Measurements from ENCODE around the gene CARD11. TPM values are rescaled to one million over a fixed set of nuclear protein-coding genes. Genes with fewer than 3 reads are reported as not detected.

The CARD11 gene
- total and polyA plus RNA-seq, 2 of the 13 experiments (the other 11 are each of a cell fraction or from before 2014, with no cell fraction given), result 0.04 TPM; not detected in 1

DNA sequence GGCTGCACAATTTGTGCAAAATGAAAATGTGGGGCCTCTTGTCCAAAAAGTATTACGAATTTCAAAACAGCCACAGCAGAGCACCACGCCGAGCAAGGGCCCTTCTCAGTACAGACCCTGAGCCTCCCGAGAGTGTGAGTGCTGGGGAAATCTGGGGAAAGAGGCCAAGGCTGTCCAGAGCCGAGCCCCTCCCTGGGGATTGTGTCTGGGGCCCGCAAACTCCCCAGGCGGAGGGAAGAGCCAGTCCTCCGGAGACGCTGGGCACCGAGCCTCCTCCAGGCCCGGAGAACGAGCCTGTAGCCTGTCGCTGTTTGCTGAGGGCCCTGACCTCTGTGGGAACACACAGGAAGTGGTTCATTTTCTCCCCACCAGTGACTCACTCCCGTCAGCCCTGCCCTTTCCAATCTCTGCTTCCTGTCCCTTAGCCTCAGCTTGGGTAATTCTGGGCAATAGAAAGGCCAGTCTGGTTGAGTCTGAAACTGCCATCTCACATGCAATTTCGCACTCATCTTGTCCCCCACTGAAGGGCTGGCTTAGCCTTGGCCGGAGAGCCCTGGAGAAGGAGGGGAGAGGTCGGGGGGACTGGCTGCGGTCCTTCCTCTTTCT lies 180.1 kb downstream of the CARD11 start (continued):
- TF ChIP-seq MIER3 (CRISPR knock-in tag; IDR thresholded peaks at IDR 0.05; ENCODE audit: borderline replicate concordance) (peak; percentile 45; the same call in 1 of the 2 replicates), ATM (IDR thresholded peaks at IDR 0.05; ENCODE audit: borderline replicate concordance) (no peak), PAX8 (CRISPR knock-in tag; IDR thresholded peaks at IDR 0.05; ENCODE audit: borderline replicate concordance) (no peak), ZNF484 (CRISPR knock-in tag; IDR thresholded peaks at IDR 0.05; ENCODE audit: borderline replicate concordance, low read depth) (no peak), MZF1 (CRISPR knock-in tag; IDR thresholded peaks at IDR 0.05; ENCODE audit: borderline replicate concordance) (no peak), ZNF557 (CRISPR knock-in tag; IDR thresholded peaks at IDR 0.05) (no peak), EZH2 (conservative IDR thresholded peaks at IDR 0.05; ENCODE audit: low read depth, low read length) (no peak), KAT2B (IDR thresholded peaks at IDR 0.05; ENCODE audit: borderline replicate concordance, low read depth, low read length) (no peak), NKX3-1 (CRISPR knock-in tag; IDR thresholded peaks at IDR 0.05) (no peak), ZNF251 (CRISPR knock-in tag; IDR thresholded peaks at IDR 0.05) (no peak), ZNF747 (CRISPR knock-in tag; IDR thresholded peaks at IDR 0.05; ENCODE audit: borderline replicate concordance) (peak; percentile 24), MTA1 (CRISPR knock-in tag; IDR thresholded peaks at IDR 0.05; ENCODE audit: borderline replicate concordance) (no peak), MXI1 (IDR thresholded peaks at IDR 0.05; ENCODE audit: borderline replicate concordance, low read depth, low read length) (peak; percentile 27; the same call in 1 of the 3 replicates), RFX3 (CRISPR knock-in tag; IDR thresholded peaks at IDR 0.05) (no peak)
- TF ChIP-seq, protein P1, sequence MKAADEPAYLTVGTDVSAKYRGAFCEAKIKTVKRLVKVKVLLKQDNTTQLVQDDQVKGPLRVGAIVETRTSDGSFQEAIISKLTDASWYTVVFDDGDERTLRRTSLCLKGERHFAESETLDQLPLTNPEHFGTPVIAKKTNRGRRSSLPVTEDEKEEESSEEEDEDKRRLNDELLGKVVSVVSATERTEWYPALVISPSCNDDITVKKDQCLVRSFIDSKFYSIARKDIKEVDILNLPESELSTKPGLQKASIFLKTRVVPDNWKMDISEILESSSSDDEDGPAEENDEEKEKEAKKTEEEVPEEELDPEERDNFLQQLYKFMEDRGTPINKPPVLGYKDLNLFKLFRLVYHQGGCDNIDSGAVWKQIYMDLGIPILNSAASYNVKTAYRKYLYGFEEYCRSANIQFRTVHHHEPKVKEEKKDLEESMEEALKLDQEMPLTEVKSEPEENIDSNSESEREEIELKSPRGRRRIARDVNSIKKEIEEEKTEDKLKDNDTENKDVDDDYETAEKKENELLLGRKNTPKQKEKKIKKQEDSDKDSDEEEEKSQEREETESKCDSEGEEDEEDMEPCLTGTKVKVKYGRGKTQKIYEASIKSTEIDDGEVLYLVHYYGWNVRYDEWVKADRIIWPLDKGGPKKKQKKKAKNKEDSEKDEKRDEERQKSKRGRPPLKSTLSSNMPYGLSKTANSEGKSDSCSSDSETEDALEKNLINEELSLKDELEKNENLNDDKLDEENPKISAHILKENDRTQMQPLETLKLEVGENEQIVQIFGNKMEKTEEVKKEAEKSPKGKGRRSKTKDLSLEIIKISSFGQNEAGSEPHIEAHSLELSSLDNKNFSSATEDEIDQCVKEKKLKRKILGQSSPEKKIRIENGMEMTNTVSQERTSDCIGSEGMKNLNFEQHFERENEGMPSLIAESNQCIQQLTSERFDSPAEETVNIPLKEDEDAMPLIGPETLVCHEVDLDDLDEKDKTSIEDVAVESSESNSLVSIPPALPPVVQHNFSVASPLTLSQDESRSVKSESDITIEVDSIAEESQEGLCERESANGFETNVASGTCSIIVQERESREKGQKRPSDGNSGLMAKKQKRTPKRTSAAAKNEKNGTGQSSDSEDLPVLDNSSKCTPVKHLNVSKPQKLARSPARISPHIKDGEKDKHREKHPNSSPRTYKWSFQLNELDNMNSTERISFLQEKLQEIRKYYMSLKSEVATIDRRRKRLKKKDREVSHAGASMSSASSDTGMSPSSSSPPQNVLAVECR (CRISPR knock-in tag; IDR thresholded peaks at IDR 0.05; ENCODE audit: borderline replicate concordance), result peak; percentile 59; the same call in 1 of the 2 replicates
- TF ChIP-seq, protein P2, sequence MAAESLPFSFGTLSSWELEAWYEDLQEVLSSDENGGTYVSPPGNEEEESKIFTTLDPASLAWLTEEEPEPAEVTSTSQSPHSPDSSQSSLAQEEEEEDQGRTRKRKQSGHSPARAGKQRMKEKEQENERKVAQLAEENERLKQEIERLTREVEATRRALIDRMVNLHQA (CRISPR knock-in tag; IDR thresholded peaks at IDR 0.05), result no peak
- TF ChIP-seq, protein P3, sequence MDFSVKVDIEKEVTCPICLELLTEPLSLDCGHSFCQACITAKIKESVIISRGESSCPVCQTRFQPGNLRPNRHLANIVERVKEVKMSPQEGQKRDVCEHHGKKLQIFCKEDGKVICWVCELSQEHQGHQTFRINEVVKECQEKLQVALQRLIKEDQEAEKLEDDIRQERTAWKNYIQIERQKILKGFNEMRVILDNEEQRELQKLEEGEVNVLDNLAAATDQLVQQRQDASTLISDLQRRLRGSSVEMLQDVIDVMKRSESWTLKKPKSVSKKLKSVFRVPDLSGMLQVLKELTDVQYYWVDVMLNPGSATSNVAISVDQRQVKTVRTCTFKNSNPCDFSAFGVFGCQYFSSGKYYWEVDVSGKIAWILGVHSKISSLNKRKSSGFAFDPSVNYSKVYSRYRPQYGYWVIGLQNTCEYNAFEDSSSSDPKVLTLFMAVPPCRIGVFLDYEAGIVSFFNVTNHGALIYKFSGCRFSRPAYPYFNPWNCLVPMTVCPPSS (IDR thresholded peaks at IDR 0.05), result no peak
- TF ChIP-seq, protein P4, sequence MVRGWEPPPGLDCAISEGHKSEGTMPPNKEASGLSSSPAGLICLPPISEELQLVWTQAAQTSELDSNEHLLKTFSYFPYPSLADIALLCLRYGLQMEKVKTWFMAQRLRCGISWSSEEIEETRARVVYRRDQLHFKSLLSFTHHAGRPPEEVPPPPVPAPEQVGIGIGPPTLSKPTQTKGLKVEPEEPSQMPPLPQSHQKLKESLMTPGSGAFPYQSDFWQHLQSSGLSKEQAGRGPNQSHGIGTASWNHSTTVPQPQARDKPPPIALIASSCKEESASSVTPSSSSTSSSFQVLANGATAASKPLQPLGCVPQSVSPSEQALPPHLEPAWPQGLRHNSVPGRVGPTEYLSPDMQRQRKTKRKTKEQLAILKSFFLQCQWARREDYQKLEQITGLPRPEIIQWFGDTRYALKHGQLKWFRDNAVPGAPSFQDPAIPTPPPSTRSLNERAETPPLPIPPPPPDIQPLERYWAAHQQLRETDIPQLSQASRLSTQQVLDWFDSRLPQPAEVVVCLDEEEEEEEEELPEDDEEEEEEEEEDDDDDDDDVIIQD (CRISPR knock-in tag; IDR thresholded peaks at IDR 0.05; ENCODE audit: low read depth), result peak; percentile 60
- TF ChIP-seq, protein P5, sequence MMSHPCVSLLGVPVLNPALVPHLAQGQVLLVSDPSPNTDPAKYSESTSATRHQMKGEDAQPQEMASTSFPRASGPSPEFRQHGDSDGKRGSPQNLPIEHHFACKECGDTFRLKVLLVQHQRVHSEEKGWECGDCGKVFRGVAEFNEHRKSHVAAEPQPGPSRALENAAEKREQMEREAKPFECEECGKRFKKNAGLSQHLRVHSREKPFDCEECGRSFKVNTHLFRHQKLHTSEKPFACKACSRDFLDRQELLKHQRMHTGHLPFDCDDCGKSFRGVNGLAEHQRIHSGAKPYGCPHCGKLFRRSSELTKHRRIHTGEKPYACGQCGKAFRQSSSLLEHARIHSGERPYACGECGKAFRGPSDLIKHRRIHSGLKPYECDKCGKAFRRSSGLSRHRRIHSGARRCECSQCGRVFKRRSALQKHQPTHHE (CRISPR knock-in tag; IDR thresholded peaks at IDR 0.05; ENCODE audit: borderline replicate concordance), result no peak
